GM21360 (cell line): ENCODE data around the gene PRUNE2.
A peak's percentile ranks its signal among the peaks of the same experiment; 100 is the strongest.
"Not testable (repeated sequence)": the region's sequence is repeated elsewhere in the genome, so short reads cannot be mapped to it uniquely, and the experiment has no call there.

Experiments
- ATAC-seq: cut with Tn5 transposase; IDR thresholded peaks from one replicate; pipeline ENCODE4 v1.9.1; 2021; ENCODE audit warnings: mild to moderate bottlenecking, moderate library complexity; ENCODE audit not compliant: unreplicated experiment

PRUNE2 gene

GRCh38 chr9:76609285-76610010 lies 296.5 kb downstream of the PRUNE2 start:
- ATAC-seq, result no peak

DNA sequence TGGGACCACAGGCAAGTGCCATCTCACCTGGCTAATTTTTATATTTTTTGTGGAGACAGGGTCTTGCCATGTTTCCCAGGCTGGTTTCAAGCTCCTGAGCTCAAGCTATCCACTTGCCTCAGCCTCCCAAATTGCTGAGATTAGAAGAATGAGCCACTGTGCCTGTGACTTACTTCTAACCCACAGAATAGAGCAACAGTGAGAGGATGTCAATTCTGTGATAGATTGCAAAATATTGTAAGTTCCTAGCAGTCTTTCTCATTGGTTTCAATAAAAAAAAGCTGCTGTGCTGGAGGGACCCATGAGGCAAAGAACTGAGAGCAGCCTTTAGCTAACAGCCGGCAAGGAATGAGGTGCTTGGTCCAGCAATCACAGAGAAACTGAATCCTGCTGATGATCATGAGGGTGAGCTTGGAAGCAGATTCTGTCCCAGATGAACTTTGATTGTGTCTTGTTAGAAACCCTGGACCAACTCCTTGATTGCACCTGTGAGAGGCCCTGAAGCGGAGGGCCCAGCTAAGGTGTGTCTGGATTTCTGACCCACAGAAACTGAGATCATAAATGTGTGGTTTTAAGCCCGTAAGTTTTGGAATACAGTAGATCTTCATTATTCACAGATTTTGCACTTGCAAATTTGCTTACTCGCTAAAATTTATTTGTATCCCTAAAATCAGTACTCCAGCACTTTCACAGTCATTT lies 297.2 kb downstream of the PRUNE2 start:
- no peak for ATAC-seq

DNA sequence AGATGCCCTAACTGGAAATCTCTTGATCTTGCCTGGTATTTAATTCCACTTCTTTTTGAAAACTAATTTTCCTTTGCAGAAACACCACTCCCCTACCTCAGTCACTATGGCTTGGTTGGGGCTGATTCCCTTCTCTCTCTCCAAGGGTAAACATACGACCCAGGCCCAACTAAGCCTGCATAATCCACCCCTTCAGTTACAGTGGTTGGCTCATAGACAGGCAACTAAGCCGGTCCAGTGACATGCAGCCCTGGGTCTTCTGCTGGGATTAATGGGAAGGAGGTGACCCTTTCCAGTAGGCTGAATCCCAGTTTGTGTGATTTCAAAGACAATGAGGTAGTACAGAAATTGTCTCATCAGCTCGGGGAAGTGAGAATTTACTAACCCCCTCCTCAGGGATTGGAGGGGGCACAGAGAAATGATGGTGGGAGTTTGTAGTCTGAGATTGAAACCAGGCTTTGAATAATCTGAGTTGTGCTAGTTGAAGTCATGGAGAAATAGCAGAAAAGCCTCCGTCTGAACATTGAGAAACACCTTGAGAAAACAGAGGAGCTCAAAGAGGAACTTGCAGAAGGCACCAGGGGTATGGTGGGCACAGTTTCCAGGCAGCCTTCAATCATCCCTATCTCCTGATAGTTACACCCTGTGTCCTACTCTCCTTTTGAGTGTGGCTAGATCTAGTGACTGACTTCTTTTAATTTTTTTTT lies 298.0 kb downstream of the PRUNE2 start:
- no peak for ATAC-seq

DNA sequence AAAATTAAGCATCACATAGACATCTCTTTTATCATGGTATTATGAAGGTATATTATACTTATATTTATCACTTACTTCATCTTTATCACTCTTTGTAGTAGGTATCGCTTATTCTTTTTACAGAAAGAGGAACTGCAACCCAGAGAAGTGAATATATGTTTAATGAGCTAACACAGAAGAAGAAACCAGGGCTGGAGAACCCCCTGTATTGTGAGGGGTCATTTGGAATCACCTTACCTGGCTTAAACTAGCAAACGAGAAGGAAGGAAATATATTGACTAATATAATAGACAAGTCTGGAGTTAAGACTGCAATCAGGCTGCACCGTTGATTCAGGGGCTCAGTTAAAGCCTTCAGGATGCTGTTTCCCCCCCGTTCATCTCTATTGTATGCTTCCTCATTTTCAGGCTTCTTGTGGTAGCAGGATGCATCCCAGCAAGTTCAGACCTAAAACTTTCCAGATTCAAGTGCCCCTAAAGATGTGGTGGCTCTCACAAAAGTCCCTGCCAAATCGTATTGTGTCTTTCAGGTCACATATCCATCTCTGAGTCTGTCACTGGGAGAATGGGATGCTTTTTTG lies 300.5 kb downstream of the PRUNE2 start:
- peak; percentile 97 for ATAC-seq

- no peak for ATAC-seq
Observed at GRCh38 chr9:76603931-76604570, 301.9 kb downstream of the PRUNE2 start.

GRCh38 chr9:76603448-76603895 lies 302.4 kb downstream of the PRUNE2 start:
- no peak for ATAC-seq

- ATAC-seq, result no peak
Observed at GRCh38 chr9:76602199-76602598, 303.7 kb downstream of the PRUNE2 start.

DNA sequence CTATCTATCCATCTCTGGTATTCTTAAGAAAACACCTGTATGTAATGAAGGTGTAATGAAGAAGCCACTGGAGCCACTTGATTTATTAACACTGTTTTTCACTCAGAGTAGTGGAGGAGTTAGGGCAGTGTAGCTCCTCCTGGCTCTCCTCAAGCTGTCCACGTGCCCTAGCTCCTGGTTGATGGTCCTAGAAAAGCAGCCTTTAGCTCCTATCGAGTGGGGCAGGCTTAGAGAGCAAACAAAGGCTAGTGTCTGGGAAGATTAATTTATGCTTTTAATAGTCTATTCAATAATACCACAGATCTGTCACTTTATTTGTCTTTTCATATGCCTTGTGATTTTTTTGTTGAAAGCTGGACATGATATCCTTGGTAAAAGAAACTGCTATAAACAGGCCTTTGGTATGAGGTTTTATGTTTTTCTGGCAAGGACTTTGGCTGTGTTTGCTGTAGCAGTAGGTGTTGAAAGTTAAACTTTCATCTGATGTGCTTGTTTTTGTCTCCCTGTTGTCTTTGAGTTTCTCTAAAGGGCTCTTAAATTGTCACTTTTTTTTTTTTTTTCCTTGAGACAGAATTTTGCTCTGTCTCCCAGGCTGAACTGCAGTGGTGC lies 305.8 kb downstream of the PRUNE2 start:
- ATAC-seq, result no peak

GRCh38 chr9:76598981-76599380 lies 306.9 kb downstream of the PRUNE2 start:
- no peak for ATAC-seq

DNA sequence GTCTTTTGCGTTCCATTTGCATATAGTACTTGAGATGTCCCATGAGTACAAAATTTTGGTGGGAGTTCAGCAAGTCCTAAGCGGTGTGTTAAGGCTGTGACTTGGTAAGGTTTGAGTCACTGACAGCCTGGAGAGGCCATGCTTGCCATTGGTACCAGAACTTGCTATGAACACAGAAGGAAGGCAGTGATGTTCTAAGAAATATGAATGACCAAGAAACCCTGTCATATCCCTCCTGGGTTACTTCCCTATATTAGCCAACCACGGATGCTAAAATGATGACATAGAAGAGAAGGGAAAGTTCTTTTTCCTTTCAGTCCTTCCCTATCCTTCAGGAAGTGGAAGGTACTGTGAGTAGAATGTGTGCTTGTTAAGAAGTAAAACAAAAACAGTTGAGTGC lies 310.3 kb downstream of the PRUNE2 start:
- ATAC-seq, result no peak

DNA sequence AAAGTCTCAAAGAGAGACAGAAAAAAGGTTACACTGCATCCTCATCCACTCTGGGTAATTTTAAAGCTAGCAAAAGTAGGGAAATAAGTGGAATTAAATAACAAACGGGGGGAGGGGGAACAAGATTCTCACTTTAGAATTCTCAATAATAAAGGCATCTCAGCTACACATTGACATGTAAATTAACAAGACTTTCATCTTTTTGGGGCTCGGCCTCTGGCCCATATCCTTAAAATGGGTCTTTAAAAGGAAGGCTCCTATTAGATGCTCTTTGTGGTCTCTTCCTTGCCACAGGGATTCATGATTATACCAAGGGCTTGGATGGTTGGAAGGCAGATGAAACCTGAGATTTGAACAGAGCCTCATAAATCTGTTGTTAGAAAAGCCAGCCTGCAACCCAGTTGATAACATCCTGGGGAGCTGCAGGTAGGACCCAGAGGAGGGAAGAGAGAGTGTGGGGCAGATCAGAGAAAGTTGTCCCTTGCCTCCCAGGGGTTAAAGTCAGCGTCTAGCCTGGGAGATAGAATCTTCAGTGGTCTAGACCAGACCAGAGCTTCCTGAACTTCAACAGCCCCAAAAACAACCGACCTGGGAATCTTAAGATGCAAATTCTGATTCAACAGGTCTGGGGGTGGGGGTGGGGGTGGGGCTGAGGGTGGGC lies 311.0 kb downstream of the PRUNE2 start:
- no peak for ATAC-seq

- not testable (repeated sequence) for ATAC-seq
Observed at GRCh38 chr9:76593961-76594735, 311.8 kb downstream of the PRUNE2 start.

DNA sequence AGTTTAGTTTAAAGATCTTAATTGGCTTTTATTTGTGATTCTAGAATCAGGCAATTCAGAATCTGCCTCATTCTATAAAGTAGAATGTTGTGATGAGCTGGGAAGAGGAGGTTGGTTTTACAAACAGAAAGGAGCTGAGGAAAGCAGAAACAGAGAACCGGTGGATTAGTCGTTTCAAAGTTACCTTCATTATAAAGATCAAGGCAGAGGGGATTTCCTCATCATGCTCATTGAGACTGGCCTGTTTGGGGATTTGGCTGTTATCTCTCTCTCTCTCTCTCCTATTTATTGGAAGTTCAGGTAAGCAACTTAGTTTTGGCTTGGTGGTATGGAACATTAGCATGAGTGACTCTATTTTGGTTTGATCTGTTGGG lies 313.0 kb downstream of the PRUNE2 start:
- ATAC-seq, result no peak

DNA sequence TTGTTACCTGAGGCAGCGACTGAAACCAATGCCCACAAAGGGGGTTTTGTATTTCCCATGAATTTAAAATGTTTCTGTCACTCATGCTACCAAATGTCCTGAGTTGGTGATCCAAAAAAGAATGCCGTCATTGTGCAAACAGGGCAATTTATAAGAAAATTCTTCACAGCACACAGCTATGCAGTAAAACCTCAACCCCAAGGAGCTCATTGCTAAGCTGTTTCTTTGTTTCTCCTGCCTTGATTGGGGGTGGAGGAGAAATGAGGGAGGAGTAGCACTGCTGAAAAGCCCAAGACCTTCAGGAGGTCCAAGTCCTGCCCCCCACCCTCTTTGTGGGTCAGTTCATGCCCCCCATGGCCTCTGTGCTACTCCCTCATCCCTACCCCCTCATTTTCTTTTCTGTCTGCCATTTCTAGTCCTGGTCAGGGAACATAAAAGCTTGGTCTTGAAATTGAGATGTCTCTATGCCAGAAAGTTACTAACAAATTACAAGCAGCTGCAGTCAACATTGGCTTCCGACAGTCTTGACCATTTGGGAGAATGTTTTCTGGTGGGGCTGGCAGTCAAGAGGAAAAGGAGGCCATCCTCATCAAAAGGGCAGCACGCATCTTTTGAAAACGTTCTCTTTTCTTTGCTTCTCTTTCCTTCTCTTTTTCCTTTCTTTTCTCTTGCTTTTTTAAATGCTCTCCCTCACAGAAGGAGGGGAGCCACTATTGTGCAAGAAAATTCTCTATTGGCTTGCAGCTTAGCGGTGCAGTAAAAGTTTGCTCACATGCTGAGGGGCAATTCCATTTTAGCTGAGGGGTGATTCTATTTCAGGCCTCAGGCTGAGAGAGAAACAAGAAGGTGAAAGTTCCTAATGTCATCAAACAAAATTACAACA lies 313.6 kb downstream of the PRUNE2 start:
- ATAC-seq, result no peak

- no peak for ATAC-seq
Observed at GRCh38 chr9:76591256-76591950, 314.5 kb downstream of the PRUNE2 start.

DNA sequence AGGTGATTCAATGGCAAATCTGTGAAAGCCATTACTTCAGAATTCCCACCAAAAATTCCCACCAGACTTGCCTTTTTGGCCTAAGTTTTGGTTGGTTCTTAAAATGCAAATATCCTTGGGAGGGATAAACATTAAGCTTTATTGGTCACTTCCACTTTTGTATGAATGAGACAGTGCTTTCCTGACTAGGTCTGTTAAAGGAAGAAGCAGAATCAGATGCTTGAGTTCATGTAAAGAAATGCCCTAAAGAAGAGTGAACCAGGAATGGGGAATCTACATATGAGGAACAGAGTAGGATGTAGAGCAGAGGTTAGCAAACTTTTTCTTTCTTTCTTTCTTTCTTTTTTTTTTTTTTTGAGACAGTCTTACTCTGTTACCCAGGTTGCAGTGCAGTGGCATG lies 317.6 kb downstream of the PRUNE2 start:
- ATAC-seq, result no peak

DNA sequence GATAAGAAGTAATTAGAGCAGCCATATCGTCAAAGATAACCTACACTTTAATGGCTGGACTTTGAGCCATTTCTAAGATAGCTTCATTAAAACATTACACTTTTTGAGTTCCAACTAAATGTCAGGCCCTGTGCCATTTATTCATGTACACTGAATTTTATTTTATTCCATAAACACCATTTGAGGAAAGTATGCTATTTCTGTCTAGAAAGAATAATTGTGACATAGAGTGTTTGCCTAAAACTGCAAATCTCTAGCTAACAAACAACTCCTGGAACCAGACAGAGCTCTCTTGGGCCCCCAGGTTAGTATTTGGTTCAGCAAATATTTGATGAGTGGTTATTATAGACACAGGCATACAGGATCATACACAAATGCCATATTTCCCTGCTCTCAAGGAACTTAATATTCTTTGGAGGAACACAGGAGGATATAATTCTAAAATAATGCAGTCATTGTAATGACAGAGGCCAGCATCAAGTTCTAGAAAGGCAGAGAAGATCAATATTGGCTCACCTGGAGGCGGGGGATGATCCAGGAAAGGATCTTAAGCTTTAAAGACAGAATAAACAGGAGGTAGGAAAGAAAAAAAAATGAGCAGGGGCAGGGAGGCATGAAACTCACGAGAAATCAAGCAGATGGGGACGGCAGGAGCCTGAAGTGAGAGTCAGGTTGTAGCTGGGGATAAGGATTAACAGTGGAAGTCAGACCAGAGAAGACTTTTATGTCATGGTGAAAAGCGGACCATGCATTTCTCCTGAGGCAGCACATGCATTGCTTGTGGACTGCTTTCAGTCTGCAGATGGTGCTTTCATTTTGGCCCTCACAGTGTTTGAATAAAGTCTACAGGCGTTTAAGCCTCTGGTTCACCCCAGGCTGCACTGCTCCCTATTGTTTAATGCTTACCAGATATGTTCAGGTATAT lies 319.3 kb downstream of the PRUNE2 start:
- ATAC-seq, result no peak
